HAP-1 (cell line): ENCODE results near the gene LAMA2.
A peak's percentile ranks its signal among the peaks of the same experiment; 100 is the strongest.

ENCODE experiments used
- DNase-seq, 2 experiments: peaks; one replicate each; pipeline ENCODE4 v3.0.0-alpha.2; 2016 to 2020; ENCODE audit warnings: low spot score in 2 of 2
- H3K27me3 ChIP-seq: fragments of 250-450 bp; sonication (Bioruptor Pico); 2 replicates; pipeline ENCODE4 v1.5.1; 2020; ENCODE audit warnings: low read depth, mild to moderate bottlenecking, moderate library complexity
- H3K36me3 ChIP-seq: fragments of 250-450 bp; sonication (Bioruptor Pico); replicated peaks from 2 replicates; pipeline ENCODE4 v1.5.1; 2020; ENCODE audit warnings: mild to moderate bottlenecking
- H3K4me1 ChIP-seq: fragments of 250-450 bp; sonication (Bioruptor Pico); 2 replicates; pipeline ENCODE4 v1.5.1; 2020; ENCODE audit warnings: mild to moderate bottlenecking
- H3K4me3 ChIP-seq: fragments of 250-450 bp; sonication (Bioruptor Pico); 2 replicates; pipeline ENCODE4 v1.5.1; 2020; ENCODE audit warnings: mild to moderate bottlenecking, moderate library complexity
- H3K9me3 ChIP-seq: fragments of 250-450 bp; sonication (Bioruptor Pico); 2 replicates; pipeline ENCODE4 v1.5.1; 2020; ENCODE audit warnings: mild to moderate bottlenecking, moderate library complexity
- in situ Hi-C: fragments of 300-500 bp; cut with MboI; formaldehyde crosslinking; loops from 3 replicates; pipeline ENCODE4 v1.14.3; 2020; ENCODE audit warnings: low sequenced_read_pairs, inconsistent platforms, mixed read lengths

The LAMA2 gene

GRCh38 chr6:129006724-129007514 is 124.0 kb downstream of the LAMA2 start:
- no peak for DNase-seq
- H3K27me3 ChIP-seq = no peaks in the 10 kb centered on the region
- H3K4me1 ChIP-seq = peaks cover 14% of the 10 kb centered on the region
- no peak overlapping the region for H3K4me3 ChIP-seq
- H3K9me3 ChIP-seq = no peaks in the 10 kb centered on the region
- in situ Hi-C loops = no loop called here
- H3K36me3 ChIP-seq = no peaks in the 10 kb centered on the region

- in situ Hi-C loops = no loop called here
- Histone ChIP-seq H3K4me1 (peaks cover 14% of the 10 kb centered on the region), H3K4me3 (no peak overlapping the region), H3K9me3 (no peaks in the 10 kb centered on the region), H3K36me3 (no peaks in the 10 kb centered on the region), H3K27me3 (no peaks in the 10 kb centered on the region)
- DNase-seq = no peak
These were observed 124.9 kb downstream of the LAMA2 start for GRCh38 chr6:129007701-129008373.

GRCh38 chr6:129008591-129008990 is 125.7 kb downstream of the LAMA2 start:
- Histone ChIP-seq H3K4me1 (peaks cover 14% of the 10 kb centered on the region), H3K36me3 (no peaks in the 10 kb centered on the region), H3K9me3 (no peaks in the 10 kb centered on the region), H3K27me3 (no peaks in the 10 kb centered on the region), H3K4me3 (no peak overlapping the region)
- DNase-seq = no peak
- in situ Hi-C loops = no loop called here

- in situ Hi-C loops = no loop called here
- H3K9me3 ChIP-seq = no peaks in the 10 kb centered on the region
- H3K4me3 ChIP-seq = no peak overlapping the region
- H3K36me3 ChIP-seq = no peaks in the 10 kb centered on the region
- DNase-seq = peak; percentile 43 to 85
- no peaks in the 10 kb centered on the region for H3K27me3 ChIP-seq
- H3K4me1 ChIP-seq = peaks cover 14% of the 10 kb centered on the region
These were observed 126.9 kb downstream of the LAMA2 start for GRCh38 chr6:129009851-129010250.

- in situ Hi-C loops = no loop called here
- DNase-seq = no peak
- Histone ChIP-seq H3K27me3 (no peaks in the 10 kb centered on the region), H3K4me1 (peaks cover 27% of the 10 kb centered on the region), H3K36me3 (no peaks in the 10 kb centered on the region), H3K9me3 (no peaks in the 10 kb centered on the region), H3K4me3 (no peak overlapping the region)
These were observed 131.4 kb downstream of the LAMA2 start for GRCh38 chr6:129014302-129014701.

- H3K27me3 ChIP-seq = no peaks in the 10 kb centered on the region
- DNase-seq = peak in 1 of 2 experiments; percentile 89
- H3K9me3 ChIP-seq = no peaks in the 10 kb centered on the region
- peaks cover 22% of the 10 kb centered on the region for H3K4me1 ChIP-seq
- in situ Hi-C loops = no loop called here
- no peak overlapping the region for H3K4me3 ChIP-seq
- H3K36me3 ChIP-seq = no peaks in the 10 kb centered on the region
These were observed 132.8 kb downstream of the LAMA2 start for GRCh38 chr6:129015721-129016120.

GRCh38 chr6:129016844-129017243 is 133.9 kb downstream of the LAMA2 start:
- H3K36me3 ChIP-seq = no peaks in the 10 kb centered on the region
- no peaks in the 10 kb centered on the region for H3K27me3 ChIP-seq
- no peak for DNase-seq
- H3K4me3 ChIP-seq = no peak overlapping the region
- no peaks in the 10 kb centered on the region for H3K9me3 ChIP-seq
- in situ Hi-C loops = no loop called here
- H3K4me1 ChIP-seq = peaks cover 33% of the 10 kb centered on the region

- Histone ChIP-seq H3K36me3 (no peaks in the 10 kb centered on the region), H3K4me3 (no peak overlapping the region), H3K27me3 (no peaks in the 10 kb centered on the region), H3K9me3 (no peaks in the 10 kb centered on the region), H3K4me1 (peaks cover 36% of the 10 kb centered on the region)
- in situ Hi-C loops = no loop called here
- peak in 1 of 2 experiments; percentile 77 for DNase-seq
These were observed 139.1 kb downstream of the LAMA2 start for GRCh38 chr6:129022011-129022553.

GRCh38 chr6:129026601-129027000 is 143.7 kb downstream of the LAMA2 start:
- Histone ChIP-seq H3K36me3 (no peaks in the 10 kb centered on the region), H3K9me3 (no peaks in the 10 kb centered on the region), H3K4me1 (peaks cover 22% of the 10 kb centered on the region), H3K27me3 (no peaks in the 10 kb centered on the region), H3K4me3 (no peak overlapping the region)
- no peak for DNase-seq
- in situ Hi-C loops = no loop called here

GRCh38 chr6:129029778-129030177 is 146.8 kb downstream of the LAMA2 start:
- no peaks in the 10 kb centered on the region for H3K27me3 ChIP-seq
- DNase-seq = no peak
- peaks cover 14% of the 10 kb centered on the region for H3K4me1 ChIP-seq
- in situ Hi-C loops = no loop called here
- no peaks in the 10 kb centered on the region for H3K36me3 ChIP-seq
- no peak overlapping the region for H3K4me3 ChIP-seq
- no peaks in the 10 kb centered on the region for H3K9me3 ChIP-seq

- no peaks in the 10 kb centered on the region for H3K27me3 ChIP-seq
- H3K36me3 ChIP-seq = no peaks in the 10 kb centered on the region
- H3K4me1 ChIP-seq = peaks cover 10% of the 10 kb centered on the region
- H3K9me3 ChIP-seq = no peaks in the 10 kb centered on the region
- no peak overlapping the region for H3K4me3 ChIP-seq
- in situ Hi-C loops = no loop called here
- DNase-seq = no peak
These were observed 147.3 kb downstream of the LAMA2 start for GRCh38 chr6:129030215-129030614.

GRCh38 chr6:129031051-129031599 is 148.2 kb downstream of the LAMA2 start:
- Histone ChIP-seq H3K36me3 (no peaks in the 10 kb centered on the region), H3K9me3 (no peaks in the 10 kb centered on the region), H3K4me1 (peaks cover 6% of the 10 kb centered on the region), H3K27me3 (no peaks in the 10 kb centered on the region), H3K4me3 (no peak overlapping the region)
- DNase-seq = no peak
- in situ Hi-C loops = no loop called here

GRCh38 chr6:129032602-129033001 is 149.7 kb downstream of the LAMA2 start:
- no peaks in the 10 kb centered on the region for H3K9me3 ChIP-seq
- H3K27me3 ChIP-seq = no peaks in the 10 kb centered on the region
- in situ Hi-C loops = no loop called here
- no peaks in the 10 kb centered on the region for H3K36me3 ChIP-seq
- no peak for DNase-seq
- H3K4me3 ChIP-seq = no peak overlapping the region
- H3K4me1 ChIP-seq = peaks cover 6% of the 10 kb centered on the region

GRCh38 chr6:129033180-129033579 is 150.2 kb downstream of the LAMA2 start:
- Histone ChIP-seq H3K4me1 (peaks cover 6% of the 10 kb centered on the region), H3K9me3 (no peaks in the 10 kb centered on the region)
- in situ Hi-C loops = no loop called here

More at GRCh38 chr6:129033180-129033579, 150.2 kb downstream of the LAMA2 start:
- Histone ChIP-seq H3K27me3 (no peaks in the 10 kb centered on the region), H3K36me3 (no peaks in the 10 kb centered on the region), H3K4me3 (no peak overlapping the region)
- DNase-seq = no peak
